ENCODE measurements around the gene LRRTM4. TPM values are rescaled to one million over a fixed set of nuclear protein-coding genes. Genes with fewer than 3 reads are reported as not detected.

Gene LRRTM4
- total RNA-seq, 2 experiments from 2014 or later = not detected

DNA sequence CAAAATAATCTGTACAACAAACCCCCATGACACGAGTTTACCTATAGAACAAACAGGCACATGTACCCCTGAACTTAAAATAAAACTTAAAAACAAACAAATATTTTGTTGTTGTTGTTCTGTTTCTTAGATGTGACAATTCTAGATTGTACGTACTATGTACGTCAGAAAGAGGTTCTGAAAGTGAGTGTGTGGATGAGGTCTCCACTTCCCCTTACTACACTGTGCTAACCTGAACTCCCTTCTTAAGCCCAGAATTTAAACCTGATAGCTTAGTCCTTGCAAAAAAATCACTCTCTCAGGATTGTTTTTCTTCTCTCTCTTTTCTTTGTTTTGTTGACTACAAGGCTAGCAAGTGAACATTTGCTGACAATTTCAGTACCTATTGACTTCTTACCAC lies 581.6 kb downstream of the LRRTM4 start:
- DNase-seq (ENCODE audit: low spot score) = no peak
- TF ChIP-seq, protein P1, sequence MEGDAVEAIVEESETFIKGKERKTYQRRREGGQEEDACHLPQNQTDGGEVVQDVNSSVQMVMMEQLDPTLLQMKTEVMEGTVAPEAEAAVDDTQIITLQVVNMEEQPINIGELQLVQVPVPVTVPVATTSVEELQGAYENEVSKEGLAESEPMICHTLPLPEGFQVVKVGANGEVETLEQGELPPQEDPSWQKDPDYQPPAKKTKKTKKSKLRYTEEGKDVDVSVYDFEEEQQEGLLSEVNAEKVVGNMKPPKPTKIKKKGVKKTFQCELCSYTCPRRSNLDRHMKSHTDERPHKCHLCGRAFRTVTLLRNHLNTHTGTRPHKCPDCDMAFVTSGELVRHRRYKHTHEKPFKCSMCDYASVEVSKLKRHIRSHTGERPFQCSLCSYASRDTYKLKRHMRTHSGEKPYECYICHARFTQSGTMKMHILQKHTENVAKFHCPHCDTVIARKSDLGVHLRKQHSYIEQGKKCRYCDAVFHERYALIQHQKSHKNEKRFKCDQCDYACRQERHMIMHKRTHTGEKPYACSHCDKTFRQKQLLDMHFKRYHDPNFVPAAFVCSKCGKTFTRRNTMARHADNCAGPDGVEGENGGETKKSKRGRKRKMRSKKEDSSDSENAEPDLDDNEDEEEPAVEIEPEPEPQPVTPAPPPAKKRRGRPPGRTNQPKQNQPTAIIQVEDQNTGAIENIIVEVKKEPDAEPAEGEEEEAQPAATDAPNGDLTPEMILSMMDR (conservative IDR thresholded peaks at IDR 0.05; ENCODE audit: low read length) = no peak
- no peak for TF ChIP-seq EZH2phosphoT487 (IDR thresholded peaks at IDR 0.05; ENCODE audit: borderline replicate concordance, low read depth, low read length)
- Histone ChIP-seq H4K20me1 (ENCODE audit: insufficient read depth, low read length) (no peaks in the 10 kb centered on the region), H3K4me2 (ENCODE audit: low read length) (no peak overlapping the region), H2AFZ (ENCODE audit: low read length) (no peak overlapping the region), H3K9me3 (ENCODE audit: low read length) (no peaks in the 10 kb centered on the region), H3K79me2 (ENCODE audit: insufficient read depth, low read depth, low read length) (no peaks in the 10 kb centered on the region), H3K36me3 (ENCODE audit: insufficient read depth, low read length) (no peaks in the 10 kb centered on the region), H3K4me3 (ENCODE audit: low read depth, low read length, poor library complexity, severe bottlenecking) (no peak overlapping the region), H3K4me1 (ENCODE audit: insufficient read depth, low read length, poor library complexity, severe bottlenecking) (no peaks in the 10 kb centered on the region), H3K27ac (ENCODE audit: low read depth, low read length, poor library complexity, severe bottlenecking) (no peak overlapping the region), H3K9me2 (ENCODE audit: insufficient read depth, low read length) (no peaks in the 10 kb centered on the region)
- CTCF ChIA-PET (ENCODE audit: unreplicated experiment) = no interaction called here
- intact Hi-C loops (cut with micrococcal nuclease; ENCODE audit: unreplicated experiment) = no loop called here
- BruUV-seq (replicated peaks) = no TSS peak
- POLR2A ChIA-PET = no interaction called here

DNA sequence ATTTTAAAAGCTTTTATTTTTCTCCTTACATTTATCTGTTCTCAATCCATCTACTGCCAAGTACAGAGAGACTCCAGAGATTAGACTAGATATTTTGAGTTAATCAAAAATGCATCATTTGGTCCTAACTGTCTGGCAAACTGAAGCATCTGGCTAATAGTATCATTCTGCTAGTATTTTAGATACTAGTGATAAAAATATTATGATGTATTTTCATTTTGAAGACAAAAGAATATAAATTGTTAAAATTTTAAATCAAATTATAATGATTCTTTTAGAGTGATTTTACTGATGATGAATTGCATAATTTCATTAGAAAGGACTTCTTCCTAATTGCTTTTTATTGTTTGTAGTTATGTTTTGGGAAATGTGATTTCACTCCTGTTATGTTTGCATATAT lies 584.0 kb downstream of the LRRTM4 start:
- H3K4me3 ChIP-seq (ENCODE audit: low read depth, low read length, poor library complexity, severe bottlenecking) = no peak overlapping the region
- no peak for DNase-seq (ENCODE audit: low spot score)
- no TSS peak for BruUV-seq (replicated peaks)
- H3K79me2 ChIP-seq (ENCODE audit: insufficient read depth, low read depth, low read length) = no peaks in the 10 kb centered on the region
- no peaks in the 10 kb centered on the region for H3K36me3 ChIP-seq (ENCODE audit: insufficient read depth, low read length)
- H3K4me1 ChIP-seq (ENCODE audit: insufficient read depth, low read length, poor library complexity, severe bottlenecking) = no peaks in the 10 kb centered on the region
- ChIA-PET POLR2A (interaction anchor here (0.5 kb wide), 1 partner anchor 25 kb away, joined by 3 read pairs; no protein-coding TSS in a partner anchor), CTCF (ENCODE audit: unreplicated experiment) (no interaction called here)
- no peaks in the 10 kb centered on the region for H4K20me1 ChIP-seq (ENCODE audit: insufficient read depth, low read length)
- H3K9me3 ChIP-seq (ENCODE audit: low read length) = no peaks in the 10 kb centered on the region
- intact Hi-C loops (cut with micrococcal nuclease; ENCODE audit: unreplicated experiment) = no loop called here
- no peak for TF ChIP-seq EZH2phosphoT487 (IDR thresholded peaks at IDR 0.05; ENCODE audit: borderline replicate concordance, low read depth, low read length)
- TF ChIP-seq, protein P1 (conservative IDR thresholded peaks at IDR 0.05; ENCODE audit: low read length) = no peak
- H3K9me2 ChIP-seq (ENCODE audit: insufficient read depth, low read length) = no peaks in the 10 kb centered on the region
- H3K27ac ChIP-seq (ENCODE audit: low read depth, low read length, poor library complexity, severe bottlenecking) = no peak overlapping the region
- H3K4me2 ChIP-seq (ENCODE audit: low read length) = no peak overlapping the region
- H2AFZ ChIP-seq (ENCODE audit: low read length) = no peak overlapping the region

DNA sequence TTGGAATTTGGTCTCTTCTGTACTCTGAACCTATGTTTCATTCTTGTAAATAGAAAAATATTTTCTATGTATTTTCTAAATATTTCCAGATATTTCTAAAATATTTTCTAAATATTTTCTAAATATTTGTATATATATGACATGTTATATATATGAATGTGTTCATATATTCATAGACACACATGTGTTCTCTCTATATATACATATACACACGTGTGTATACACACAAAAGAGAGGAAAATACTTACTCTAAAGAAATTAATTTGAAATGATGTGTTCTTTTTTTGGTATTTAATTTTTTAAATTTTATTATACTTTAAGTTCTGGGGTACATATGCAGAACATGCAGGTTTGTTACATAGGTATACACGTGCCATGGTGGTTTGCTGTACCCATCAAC lies 589.6 kb downstream of the LRRTM4 start:
- Histone ChIP-seq H3K4me2 (ENCODE audit: low read length) (no peak overlapping the region), H3K79me2 (ENCODE audit: insufficient read depth, low read depth, low read length) (no peaks in the 10 kb centered on the region), H2AFZ (ENCODE audit: low read length) (no peak overlapping the region), H3K27ac (ENCODE audit: low read depth, low read length, poor library complexity, severe bottlenecking) (no peak overlapping the region), H3K9me3 (ENCODE audit: low read length) (no peaks in the 10 kb centered on the region), H3K4me3 (ENCODE audit: low read depth, low read length, poor library complexity, severe bottlenecking) (no peak overlapping the region), H3K9me2 (ENCODE audit: insufficient read depth, low read length) (no peaks in the 10 kb centered on the region), H4K20me1 (ENCODE audit: insufficient read depth, low read length) (no peaks in the 10 kb centered on the region), H3K36me3 (ENCODE audit: insufficient read depth, low read length) (no peaks in the 10 kb centered on the region), H3K4me1 (ENCODE audit: insufficient read depth, low read length, poor library complexity, severe bottlenecking) (no peaks in the 10 kb centered on the region)
- CTCF ChIA-PET (ENCODE audit: unreplicated experiment) = no interaction called here
- DNase-seq (ENCODE audit: low spot score) = no peak
- intact Hi-C loops (cut with micrococcal nuclease; ENCODE audit: unreplicated experiment) = no loop called here
- POLR2A ChIA-PET = no interaction called here
- BruUV-seq (replicated peaks) = no TSS peak
- TF ChIP-seq, protein P1 (conservative IDR thresholded peaks at IDR 0.05; ENCODE audit: low read length) = no peak
- TF ChIP-seq EZH2phosphoT487 (IDR thresholded peaks at IDR 0.05; ENCODE audit: borderline replicate concordance, low read depth, low read length) = no peak
